ENCODE measurements around the gene LARGE1. TPM values are rescaled to one million over a fixed set of nuclear protein-coding genes. Genes with fewer than 3 reads are reported as not detected.

LARGE1 gene
- total and polyA plus RNA-seq, 2 of the 13 experiments (the other 11 are each of a cell fraction or from before 2014, with no cell fraction given), result 8.4 to 11.0 TPM

DNA sequence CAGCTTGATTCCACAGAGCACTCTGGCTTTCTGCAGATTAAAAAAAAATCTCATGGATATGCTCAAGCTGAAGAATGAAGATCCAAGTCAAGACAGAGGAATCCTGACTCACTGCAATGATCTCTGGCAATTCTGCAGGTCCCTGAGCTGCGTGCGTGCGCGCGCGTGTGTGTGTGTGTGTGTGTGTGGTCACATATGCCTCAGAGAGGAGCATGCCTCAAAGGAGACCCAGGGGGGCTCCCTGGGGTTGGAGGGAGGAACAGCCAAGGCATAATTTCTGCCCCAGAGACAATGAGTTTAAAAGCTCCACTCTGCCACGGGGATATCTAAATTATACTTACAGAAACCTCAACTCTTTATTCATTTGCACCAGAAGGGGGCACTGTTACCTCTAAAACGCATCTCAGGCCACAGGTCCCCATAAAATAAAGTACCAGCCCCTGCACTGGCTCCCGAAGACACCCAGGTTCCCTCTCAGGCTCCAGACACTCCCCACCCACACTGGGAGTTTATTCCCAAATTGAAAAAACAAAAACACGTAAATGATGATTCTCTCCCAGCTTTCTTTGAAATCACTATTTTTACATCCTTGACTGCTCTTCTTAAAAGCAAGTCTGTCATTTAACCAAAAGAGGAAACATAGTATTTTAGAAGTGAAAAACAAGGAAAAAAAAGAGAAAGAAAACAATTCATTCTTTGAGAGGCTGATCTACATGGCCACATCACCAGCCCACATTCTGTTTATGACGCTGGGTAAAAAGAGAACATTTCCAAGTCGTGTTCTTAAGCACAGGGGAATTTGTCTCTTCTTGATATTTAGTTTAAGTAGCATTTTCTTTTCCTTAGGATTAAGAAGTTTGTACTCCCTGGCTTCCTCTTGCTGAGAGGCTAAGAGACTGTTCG lies 401.0 kb downstream of the LARGE1 start (continued):
- TF ChIP-seq GATA4 (IDR thresholded peaks at IDR 0.05; ENCODE audit: borderline replicate concordance, low read depth) (no peak), ZNF558 (CRISPR knock-in tag; IDR thresholded peaks at IDR 0.05; ENCODE audit: borderline replicate concordance) (no peak), ZNF878 (CRISPR knock-in tag; IDR thresholded peaks at IDR 0.05) (no peak), SRSF4 (IDR thresholded peaks at IDR 0.05; ENCODE audit: low read depth, low read length, poor library complexity, severe bottlenecking) (no peak), ZNF607 (CRISPR knock-in tag; IDR thresholded peaks at IDR 0.05; ENCODE audit: borderline replicate concordance) (no peak), ZNF687 (CRISPR knock-in tag; IDR thresholded peaks at IDR 0.05) (peak; percentile 36; the same call in 1 of the 2 replicates), ZNF746 (CRISPR knock-in tag; IDR thresholded peaks at IDR 0.05) (no peak), ZNF12 (CRISPR knock-in tag; IDR thresholded peaks at IDR 0.05) (0 out of 2 replicates have a peak, but pooled peaks have one; percentile 17), ARHGAP35 (CRISPR knock-in tag; IDR thresholded peaks at IDR 0.05; ENCODE audit: borderline replicate concordance) (no peak), CBX5 (CRISPR knock-in tag; IDR thresholded peaks at IDR 0.05; ENCODE audit: borderline replicate concordance) (0 out of 2 replicates have a peak, but pooled peaks have one; percentile 28), ZBTB38 (CRISPR knock-in tag; IDR thresholded peaks at IDR 0.05) (peak; percentile 87), ZBTB42 (CRISPR knock-in tag; IDR thresholded peaks at IDR 0.05) (no peak)
- TF ChIP-seq, protein P1, sequence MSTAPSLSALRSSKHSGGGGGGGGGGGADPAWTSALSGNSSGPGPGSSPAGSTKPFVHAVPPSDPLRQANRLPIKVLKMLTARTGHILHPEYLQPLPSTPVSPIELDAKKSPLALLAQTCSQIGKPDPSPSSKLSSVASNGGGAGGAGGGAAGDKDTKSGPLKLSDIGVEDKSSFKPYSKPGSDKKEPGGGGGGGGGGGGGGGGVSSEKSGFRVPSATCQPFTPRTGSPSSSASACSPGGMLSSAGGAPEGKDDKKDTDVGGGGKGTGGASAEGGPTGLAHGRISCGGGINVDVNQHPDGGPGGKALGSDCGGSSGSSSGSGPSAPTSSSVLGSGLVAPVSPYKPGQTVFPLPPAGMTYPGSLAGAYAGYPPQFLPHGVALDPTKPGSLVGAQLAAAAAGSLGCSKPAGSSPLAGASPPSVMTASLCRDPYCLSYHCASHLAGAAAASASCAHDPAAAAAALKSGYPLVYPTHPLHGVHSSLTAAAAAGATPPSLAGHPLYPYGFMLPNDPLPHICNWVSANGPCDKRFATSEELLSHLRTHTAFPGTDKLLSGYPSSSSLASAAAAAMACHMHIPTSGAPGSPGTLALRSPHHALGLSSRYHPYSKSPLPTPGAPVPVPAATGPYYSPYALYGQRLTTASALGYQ (CRISPR knock-in tag; IDR thresholded peaks at IDR 0.05), result 0 out of 2 replicates have a peak, but pooled peaks have one; percentile 27
- TF ChIP-seq, protein P2, sequence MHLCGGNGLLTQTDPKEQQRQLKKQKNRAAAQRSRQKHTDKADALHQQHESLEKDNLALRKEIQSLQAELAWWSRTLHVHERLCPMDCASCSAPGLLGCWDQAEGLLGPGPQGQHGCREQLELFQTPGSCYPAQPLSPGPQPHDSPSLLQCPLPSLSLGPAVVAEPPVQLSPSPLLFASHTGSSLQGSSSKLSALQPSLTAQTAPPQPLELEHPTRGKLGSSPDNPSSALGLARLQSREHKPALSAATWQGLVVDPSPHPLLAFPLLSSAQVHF (CRISPR knock-in tag; IDR thresholded peaks at IDR 0.05), result no peak
- TF ChIP-seq, protein P3, sequence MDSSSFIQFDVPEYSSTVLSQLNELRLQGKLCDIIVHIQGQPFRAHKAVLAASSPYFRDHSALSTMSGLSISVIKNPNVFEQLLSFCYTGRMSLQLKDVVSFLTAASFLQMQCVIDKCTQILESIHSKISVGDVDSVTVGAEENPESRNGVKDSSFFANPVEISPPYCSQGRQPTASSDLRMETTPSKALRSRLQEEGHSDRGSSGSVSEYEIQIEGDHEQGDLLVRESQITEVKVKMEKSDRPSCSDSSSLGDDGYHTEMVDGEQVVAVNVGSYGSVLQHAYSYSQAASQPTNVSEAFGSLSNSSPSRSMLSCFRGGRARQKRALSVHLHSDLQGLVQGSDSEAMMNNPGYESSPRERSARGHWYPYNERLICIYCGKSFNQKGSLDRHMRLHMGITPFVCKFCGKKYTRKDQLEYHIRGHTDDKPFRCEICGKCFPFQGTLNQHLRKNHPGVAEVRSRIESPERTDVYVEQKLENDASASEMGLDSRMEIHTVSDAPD (CRISPR knock-in tag; IDR thresholded peaks at IDR 0.05), result no peak
- TF ChIP-seq, protein P4, sequence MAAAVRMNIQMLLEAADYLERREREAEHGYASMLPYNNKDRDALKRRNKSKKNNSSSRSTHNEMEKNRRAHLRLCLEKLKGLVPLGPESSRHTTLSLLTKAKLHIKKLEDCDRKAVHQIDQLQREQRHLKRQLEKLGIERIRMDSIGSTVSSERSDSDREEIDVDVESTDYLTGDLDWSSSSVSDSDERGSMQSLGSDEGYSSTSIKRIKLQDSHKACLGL (CRISPR knock-in tag; IDR thresholded peaks at IDR 0.05), result no peak
- TF ChIP-seq, protein P5, sequence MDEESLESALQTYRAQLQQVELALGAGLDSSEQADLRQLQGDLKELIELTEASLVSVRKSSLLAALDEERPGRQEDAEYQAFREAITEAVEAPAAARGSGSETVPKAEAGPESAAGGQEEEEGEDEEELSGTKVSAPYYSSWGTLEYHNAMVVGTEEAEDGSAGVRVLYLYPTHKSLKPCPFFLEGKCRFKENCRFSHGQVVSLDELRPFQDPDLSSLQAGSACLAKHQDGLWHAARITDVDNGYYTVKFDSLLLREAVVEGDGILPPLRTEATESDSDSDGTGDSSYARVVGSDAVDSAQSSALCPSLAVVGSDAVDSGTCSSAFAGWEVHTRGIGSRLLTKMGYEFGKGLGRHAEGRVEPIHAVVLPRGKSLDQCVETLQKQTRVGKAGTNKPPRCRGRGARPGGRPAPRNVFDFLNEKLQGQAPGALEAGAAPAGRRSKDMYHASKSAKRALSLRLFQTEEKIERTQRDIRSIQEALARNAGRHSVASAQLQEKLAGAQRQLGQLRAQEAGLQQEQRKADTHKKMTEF (CRISPR knock-in tag; IDR thresholded peaks at IDR 0.05), result peak; percentile 25; the same call in 1 of the 2 replicates
